Stimulated activated CD4-positive, alpha-beta T cell treated with anti-CD3 and anti-CD28 coated beads, Interleukin-1b, Interleukin-23, amount 100 ng/mL, for 1 hour (primary cell): ENCODE results near the gene CYSRT1.

Experiments
- DNase-seq, 2 donors: peaks; one replicate each; pipeline ENCODE4 v3.0.0-alpha.2; 2020; ENCODE audit warnings: low read depth in 2 of 2

The CYSRT1 gene, protein sequence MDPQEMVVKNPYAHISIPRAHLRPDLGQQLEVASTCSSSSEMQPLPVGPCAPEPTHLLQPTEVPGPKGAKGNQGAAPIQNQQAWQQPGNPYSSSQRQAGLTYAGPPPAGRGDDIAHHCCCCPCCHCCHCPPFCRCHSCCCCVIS

GRCh38 chr9:137224830-137225694 lies at the start of gene CYSRT1:
Gene CYSRT1, plus strand, starts transcription at chr9:137225174. Its CDS starts 448 bp downstream, at chr9:137225622.
- DNase-seq, result no peak

GRCh38 chr9:137175345-137175961 lies 49.5 kb upstream of the CYSRT1 start:
- DNase-seq, result no peak

DNA sequence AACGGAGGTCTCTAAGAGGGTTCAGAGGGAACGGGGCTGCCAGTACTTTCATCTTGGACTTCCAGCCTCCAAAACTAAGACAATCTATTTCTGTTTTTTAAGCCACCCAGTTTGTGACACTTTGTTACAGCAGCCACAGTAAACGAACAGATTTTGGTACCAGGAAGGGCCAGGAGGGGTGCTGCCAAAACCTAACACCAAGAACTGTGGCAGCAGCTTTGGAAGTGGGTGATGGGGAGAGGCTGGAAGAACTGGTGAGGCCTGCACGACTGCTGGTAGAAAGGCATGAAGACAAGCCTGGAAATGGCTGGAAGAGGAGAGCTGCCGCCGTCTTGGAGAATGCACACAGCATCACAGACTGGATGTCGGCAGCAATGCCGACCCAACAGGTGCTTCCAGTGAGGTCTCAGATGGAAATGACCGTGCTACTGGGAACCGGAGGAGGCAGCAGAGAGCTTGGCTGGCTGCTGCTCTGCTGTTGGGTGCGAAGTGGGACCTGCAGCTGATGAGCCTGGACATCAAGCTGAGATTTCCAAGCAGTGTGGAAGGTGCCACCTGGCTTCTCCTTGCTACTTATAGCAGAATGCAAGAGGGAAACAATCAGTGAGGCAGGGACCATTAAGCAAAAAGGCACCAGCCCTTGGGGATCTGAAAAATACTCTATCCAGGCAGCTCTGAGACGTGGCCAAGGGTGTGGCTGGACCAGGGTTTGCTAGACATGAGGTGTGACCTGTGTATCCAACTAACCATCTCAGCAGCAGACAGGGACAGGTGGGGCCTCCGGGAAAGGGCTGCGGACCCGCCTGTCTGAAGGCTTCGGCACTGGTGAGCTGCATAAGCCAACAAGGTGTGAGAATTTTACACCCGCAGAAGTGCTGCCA lies 48.4 kb upstream of the CYSRT1 start:
- DNase-seq, result no peak

GRCh38 chr9:137178201-137178938 lies 46.6 kb upstream of the CYSRT1 start:
- no peak for DNase-seq

- no peak for DNase-seq
Measured at GRCh38 chr9:137178939-137179630, 45.9 kb upstream of the CYSRT1 start.

GRCh38 chr9:137179761-137180160 lies 45.2 kb upstream of the CYSRT1 start:
- no peak for DNase-seq

- DNase-seq, result no peak
Measured at GRCh38 chr9:137180491-137180890, 44.5 kb upstream of the CYSRT1 start.

DNA sequence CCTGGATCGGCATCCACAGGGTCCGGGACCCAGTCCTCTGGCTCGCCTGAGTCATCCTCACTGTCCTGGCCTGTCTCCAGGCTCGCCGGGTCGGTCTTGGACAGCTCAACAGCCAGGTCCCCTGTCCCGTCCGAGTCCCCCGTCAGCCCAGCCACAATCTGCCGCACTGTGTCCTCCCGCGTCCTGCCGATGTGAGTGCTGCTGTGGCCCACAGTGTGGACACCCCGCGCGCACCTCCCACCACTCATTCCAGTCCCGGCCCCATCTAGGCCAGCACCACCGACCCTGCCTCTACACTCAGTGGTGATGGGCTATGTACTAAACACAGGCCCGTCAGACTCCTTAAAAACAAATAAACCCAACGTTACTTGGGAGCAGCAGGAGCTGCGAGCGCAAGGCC lies 43.3 kb upstream of the CYSRT1 start:
- no peak for DNase-seq

GRCh38 chr9:137182836-137183235 lies 42.1 kb upstream of the CYSRT1 start:
- DNase-seq, result no peak

DNA sequence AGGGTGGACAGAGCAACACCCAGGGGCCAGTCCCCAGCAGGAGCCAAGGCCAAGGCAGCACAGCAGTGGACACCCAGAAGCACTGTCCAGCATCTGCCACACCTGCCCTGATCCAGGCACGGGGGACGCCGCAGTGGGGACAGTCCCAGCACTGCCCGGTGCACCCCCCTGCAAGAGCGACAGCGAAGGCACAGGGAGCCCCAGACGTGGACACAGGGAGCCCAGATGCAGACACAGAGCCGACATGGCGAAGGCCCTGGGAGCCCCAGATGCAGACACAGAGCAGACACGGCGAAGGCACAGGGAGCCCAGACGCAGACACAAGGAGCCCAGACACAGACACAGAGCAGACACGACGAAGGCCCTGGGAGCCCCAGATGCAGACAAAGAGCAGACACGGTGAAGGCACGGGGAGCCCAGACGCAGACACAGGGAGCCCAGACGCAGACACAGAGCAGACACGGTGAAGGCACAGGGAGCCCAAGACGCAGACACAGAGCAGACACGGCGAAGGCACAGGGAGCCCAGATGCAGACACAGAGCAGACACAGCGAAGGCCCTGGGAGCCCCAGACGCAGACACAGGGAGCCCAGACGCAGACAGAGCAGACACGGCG lies 40.9 kb upstream of the CYSRT1 start:
- no peak for DNase-seq

GRCh38 chr9:137184881-137185660 lies 39.9 kb upstream of the CYSRT1 start:
- no peak for DNase-seq

- DNase-seq, result no peak
Measured at GRCh38 chr9:137185921-137186320, 39.1 kb upstream of the CYSRT1 start.

- no peak for DNase-seq
Measured at GRCh38 chr9:137186385-137186784, 38.6 kb upstream of the CYSRT1 start.

GRCh38 chr9:137187386-137187785 lies 37.6 kb upstream of the CYSRT1 start:
- DNase-seq, result no peak

DNA sequence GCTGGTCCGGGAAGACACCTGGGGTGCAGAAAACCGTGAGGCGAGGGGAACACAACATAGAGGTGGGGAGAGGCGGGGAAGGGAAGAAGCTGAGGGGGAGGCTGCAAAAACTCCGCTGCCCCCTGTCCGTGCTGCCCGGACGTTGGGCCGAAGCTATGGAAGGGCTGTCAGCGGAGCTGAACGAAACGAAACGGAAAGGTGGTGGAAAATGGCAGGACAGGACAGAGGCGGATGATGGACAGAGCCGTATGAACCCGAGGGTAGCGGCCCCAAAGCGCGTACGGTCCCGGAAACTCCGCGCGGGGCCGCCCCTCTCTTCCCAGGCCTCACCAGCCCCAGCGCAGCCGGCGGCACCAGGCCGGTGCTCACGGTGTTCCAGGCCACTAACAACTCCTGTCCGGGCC lies 36.9 kb upstream of the CYSRT1 start:
- DNase-seq, result no peak

- DNase-seq, result peak; percentile 80 to 91
Measured at GRCh38 chr9:137188490-137189296, 36.3 kb upstream of the CYSRT1 start, which contains the start of the genes ANAPC2 and SSNA1. Gene ANAPC2, minus strand, starts transcription at chr9:137188560. Its CDS starts 28 bp downstream, at chr9:137188532. Gene SSNA1, plus strand, starts transcription at chr9:137188676. Its CDS starts 51 bp downstream, at chr9:137188727.

- DNase-seq, result no peak
Measured at GRCh38 chr9:137189297-137190295, 35.4 kb upstream of the CYSRT1 start.
